ENCODE data around the gene EIF1.

DNA sequence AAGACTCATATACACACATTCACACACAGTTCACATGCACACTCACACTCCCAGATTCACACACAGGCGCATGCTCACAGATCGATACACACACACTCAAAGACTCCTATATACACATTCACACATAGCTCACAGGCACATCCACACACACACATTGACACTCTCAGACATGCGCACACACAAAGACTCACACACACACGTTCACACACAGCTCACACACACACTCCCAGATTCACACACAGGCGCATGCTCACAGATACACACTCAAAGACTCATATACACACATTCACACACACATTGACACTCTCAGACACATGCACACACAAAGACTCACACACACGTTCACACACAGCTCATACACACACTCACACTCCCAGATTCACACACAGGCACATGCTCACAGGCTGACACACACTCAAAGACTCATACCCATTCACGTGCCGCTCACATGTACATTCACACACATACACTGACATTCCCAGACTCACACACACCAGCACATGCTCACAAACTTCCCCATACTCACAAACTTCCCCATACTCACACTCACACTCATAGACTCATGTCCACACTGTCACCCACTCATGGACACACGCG lies 38.7 kb upstream of the EIF1 start:
- TF ChIP-seq EGR1 (IDR thresholded peaks at IDR 0.05; ENCODE audit: low read depth in 2 of 2) = no peak
- TF ChIP-seq, protein P1, sequence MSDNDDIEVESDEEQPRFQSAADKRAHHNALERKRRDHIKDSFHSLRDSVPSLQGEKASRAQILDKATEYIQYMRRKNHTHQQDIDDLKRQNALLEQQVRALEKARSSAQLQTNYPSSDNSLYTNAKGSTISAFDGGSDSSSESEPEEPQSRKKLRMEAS (IDR thresholded peaks at IDR 0.05) = no peak
- TF ChIP-seq TAF1 (conservative IDR thresholded peaks at IDR 0.05) = no peak
- TF ChIP-seq RAD21 (IDR thresholded peaks at IDR 0.05) = no peak
- TF ChIP-seq, protein P2, sequence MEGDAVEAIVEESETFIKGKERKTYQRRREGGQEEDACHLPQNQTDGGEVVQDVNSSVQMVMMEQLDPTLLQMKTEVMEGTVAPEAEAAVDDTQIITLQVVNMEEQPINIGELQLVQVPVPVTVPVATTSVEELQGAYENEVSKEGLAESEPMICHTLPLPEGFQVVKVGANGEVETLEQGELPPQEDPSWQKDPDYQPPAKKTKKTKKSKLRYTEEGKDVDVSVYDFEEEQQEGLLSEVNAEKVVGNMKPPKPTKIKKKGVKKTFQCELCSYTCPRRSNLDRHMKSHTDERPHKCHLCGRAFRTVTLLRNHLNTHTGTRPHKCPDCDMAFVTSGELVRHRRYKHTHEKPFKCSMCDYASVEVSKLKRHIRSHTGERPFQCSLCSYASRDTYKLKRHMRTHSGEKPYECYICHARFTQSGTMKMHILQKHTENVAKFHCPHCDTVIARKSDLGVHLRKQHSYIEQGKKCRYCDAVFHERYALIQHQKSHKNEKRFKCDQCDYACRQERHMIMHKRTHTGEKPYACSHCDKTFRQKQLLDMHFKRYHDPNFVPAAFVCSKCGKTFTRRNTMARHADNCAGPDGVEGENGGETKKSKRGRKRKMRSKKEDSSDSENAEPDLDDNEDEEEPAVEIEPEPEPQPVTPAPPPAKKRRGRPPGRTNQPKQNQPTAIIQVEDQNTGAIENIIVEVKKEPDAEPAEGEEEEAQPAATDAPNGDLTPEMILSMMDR (IDR thresholded peaks at IDR 0.05; ENCODE audit: low read depth, low read length, missing input control) = no peak
- TF ChIP-seq, protein P3, sequence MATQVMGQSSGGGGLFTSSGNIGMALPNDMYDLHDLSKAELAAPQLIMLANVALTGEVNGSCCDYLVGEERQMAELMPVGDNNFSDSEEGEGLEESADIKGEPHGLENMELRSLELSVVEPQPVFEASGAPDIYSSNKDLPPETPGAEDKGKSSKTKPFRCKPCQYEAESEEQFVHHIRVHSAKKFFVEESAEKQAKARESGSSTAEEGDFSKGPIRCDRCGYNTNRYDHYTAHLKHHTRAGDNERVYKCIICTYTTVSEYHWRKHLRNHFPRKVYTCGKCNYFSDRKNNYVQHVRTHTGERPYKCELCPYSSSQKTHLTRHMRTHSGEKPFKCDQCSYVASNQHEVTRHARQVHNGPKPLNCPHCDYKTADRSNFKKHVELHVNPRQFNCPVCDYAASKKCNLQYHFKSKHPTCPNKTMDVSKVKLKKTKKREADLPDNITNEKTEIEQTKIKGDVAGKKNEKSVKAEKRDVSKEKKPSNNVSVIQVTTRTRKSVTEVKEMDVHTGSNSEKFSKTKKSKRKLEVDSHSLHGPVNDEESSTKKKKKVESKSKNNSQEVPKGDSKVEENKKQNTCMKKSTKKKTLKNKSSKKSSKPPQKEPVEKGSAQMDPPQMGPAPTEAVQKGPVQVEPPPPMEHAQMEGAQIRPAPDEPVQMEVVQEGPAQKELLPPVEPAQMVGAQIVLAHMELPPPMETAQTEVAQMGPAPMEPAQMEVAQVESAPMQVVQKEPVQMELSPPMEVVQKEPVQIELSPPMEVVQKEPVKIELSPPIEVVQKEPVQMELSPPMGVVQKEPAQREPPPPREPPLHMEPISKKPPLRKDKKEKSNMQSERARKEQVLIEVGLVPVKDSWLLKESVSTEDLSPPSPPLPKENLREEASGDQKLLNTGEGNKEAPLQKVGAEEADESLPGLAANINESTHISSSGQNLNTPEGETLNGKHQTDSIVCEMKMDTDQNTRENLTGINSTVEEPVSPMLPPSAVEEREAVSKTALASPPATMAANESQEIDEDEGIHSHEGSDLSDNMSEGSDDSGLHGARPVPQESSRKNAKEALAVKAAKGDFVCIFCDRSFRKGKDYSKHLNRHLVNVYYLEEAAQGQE (IDR thresholded peaks at IDR 0.05) = no peak
- no peak for TF ChIP-seq FOXA1 (IDR thresholded peaks at IDR 0.05)
- TF ChIP-seq, protein P4, sequence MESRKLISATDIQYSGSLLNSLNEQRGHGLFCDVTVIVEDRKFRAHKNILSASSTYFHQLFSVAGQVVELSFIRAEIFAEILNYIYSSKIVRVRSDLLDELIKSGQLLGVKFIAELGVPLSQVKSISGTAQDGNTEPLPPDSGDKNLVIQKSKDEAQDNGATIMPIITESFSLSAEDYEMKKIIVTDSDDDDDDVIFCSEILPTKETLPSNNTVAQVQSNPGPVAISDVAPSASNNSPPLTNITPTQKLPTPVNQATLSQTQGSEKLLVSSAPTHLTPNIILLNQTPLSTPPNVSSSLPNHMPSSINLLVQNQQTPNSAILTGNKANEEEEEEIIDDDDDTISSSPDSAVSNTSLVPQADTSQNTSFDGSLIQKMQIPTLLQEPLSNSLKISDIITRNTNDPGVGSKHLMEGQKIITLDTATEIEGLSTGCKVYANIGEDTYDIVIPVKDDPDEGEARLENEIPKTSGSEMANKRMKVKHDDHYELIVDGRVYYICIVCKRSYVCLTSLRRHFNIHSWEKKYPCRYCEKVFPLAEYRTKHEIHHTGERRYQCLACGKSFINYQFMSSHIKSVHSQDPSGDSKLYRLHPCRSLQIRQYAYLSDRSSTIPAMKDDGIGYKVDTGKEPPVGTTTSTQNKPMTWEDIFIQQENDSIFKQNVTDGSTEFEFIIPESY (IDR thresholded peaks at IDR 0.05) = no peak
- no peak for TF ChIP-seq YY1 (IDR thresholded peaks at IDR 0.05)
- TF ChIP-seq, protein P5, sequence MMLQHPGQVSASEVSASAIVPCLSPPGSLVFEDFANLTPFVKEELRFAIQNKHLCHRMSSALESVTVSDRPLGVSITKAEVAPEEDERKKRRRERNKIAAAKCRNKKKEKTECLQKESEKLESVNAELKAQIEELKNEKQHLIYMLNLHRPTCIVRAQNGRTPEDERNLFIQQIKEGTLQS (IDR thresholded peaks at IDR 0.05) = no peak
- TF ChIP-seq SP1 (IDR thresholded peaks at IDR 0.05) = no peak
- TF ChIP-seq GABPA (IDR thresholded peaks at IDR 0.05 in 1 of 2, conservative IDR thresholded peaks at IDR 0.05 in 1 of 2) = no peak
- TF ChIP-seq JUND (IDR thresholded peaks at IDR 0.05) = no peak
- TF ChIP-seq NR2F2 (IDR thresholded peaks at IDR 0.05) = no peak
